Caco-2 (cell line): ENCODE measurements around the gene SIM2. TPM values are rescaled to one million over a fixed set of nuclear protein-coding genes. Genes with fewer than 3 reads are reported as not detected.

Source experiments
- BruUV-seq: library from RNA; stranded (reverse); fragments of 400-500 nt; replicated peaks from 2 replicates; lab custom pipeline; 2021; lab: Mats Ljungman, UMichigan
- CTCF ChIA-PET: fragments of 300-600 bp; sonication (Branson Sonifier 250); formaldehyde crosslinking; loops from one replicate; lab custom pipeline; 2022; ENCODE audit warnings: antibody characterized with exemption; lab: Charles Lee
- POLR2A ChIA-PET: fragments of 300-600 bp; sonication (Branson Sonifier 250); formaldehyde crosslinking; loops from one replicate; lab custom pipeline; 2022; ENCODE audit warnings: antibody characterized with exemption; lab: Charles Lee
- DNase-seq, 2 experiments: peaks; one replicate each; pipeline versions ENCODE4 v3.0.0 to v3.0.0-alpha.2; 2020 to 2022
- H3K27me3 ChIP-seq: replicated peaks from 2 replicates; pipeline ENCODE4 v1.6.0; 2011; ENCODE audit warnings: low read length; ENCODE audit not compliant: control insufficient read depth, insufficient read depth
- H3K36me3 ChIP-seq: 2 replicates; pipeline ENCODE4 v1.5.1; 2011; ENCODE audit warnings: low read length; ENCODE audit not compliant: control insufficient read depth, insufficient read depth
- H3K4me1 ChIP-seq: fragments of 250-450 bp; sonication (Bioruptor Pico); 2 replicates; pipeline ENCODE4 v1.5.1; 2020; ENCODE audit warnings: mild to moderate bottlenecking
- H3K4me3 ChIP-seq: 2 replicates; pipeline ENCODE4 v1.5.1; 2011; ENCODE audit warnings: low read depth, mild to moderate bottlenecking, control low read depth, low read length
- H3K9me3 ChIP-seq: fragments of 250-450 bp; sonication (Bioruptor Pico); 2 replicates; pipeline ENCODE4 v1.5.1; 2020; ENCODE audit warnings: mild to moderate bottlenecking, moderate library complexity
- H3K27ac Mint-ChIP-seq: one replicate; pipeline ENCODE4 v1.8.0; 2022; ENCODE audit warnings: mixed read lengths; ENCODE audit not compliant: unreplicated experiment
- H3K27me3 Mint-ChIP-seq: one replicate; pipeline ENCODE4 v1.8.0; 2022; ENCODE audit warnings: mixed read lengths; ENCODE audit not compliant: insufficient read depth, unreplicated experiment
- H3K36me3 Mint-ChIP-seq: one replicate; pipeline ENCODE4 v1.8.0; 2022; ENCODE audit warnings: mild to moderate bottlenecking, mixed read lengths; ENCODE audit not compliant: insufficient read depth, unreplicated experiment
- H3K4me1 Mint-ChIP-seq: one replicate; pipeline ENCODE4 v1.8.0; 2022; ENCODE audit warnings: low read depth, mixed read lengths; ENCODE audit not compliant: unreplicated experiment
- H3K4me3 Mint-ChIP-seq: one replicate; pipeline ENCODE4 v1.8.0; 2022; ENCODE audit warnings: mild to moderate bottlenecking, moderate library complexity, mixed read lengths; ENCODE audit not compliant: unreplicated experiment
- H3K9me3 Mint-ChIP-seq: one replicate; pipeline ENCODE4 v1.8.0; 2022; ENCODE audit warnings: mixed read lengths; ENCODE audit not compliant: unreplicated experiment
- CTCF ChIP-seq, 2 experiments: fragments of 200-600 bp in 1 of 2; IDR thresholded peaks; 1 replicate in 1 of 2; 2 replicates in 1 of 2; pipeline versions ENCODE4 v1.5.1 to v1.8.0; 2011 to 2022; ENCODE audit warnings: antibody characterized with exemption in 1 of 2, control low read depth in 1 of 2, inconsistent platforms in 1 of 2, low read depth in 1 of 2, low read length in 1 of 2, mild to moderate bottlenecking in 1 of 2, moderate library complexity in 1 of 2; ENCODE audit not compliant: insufficient read depth in 1 of 2, severe bottlenecking in 1 of 2, unreplicated experiment in 1 of 2
- intact Hi-C: fragments of 100-400 bp; cut with micrococcal nuclease; formaldehyde crosslinking; loops from one replicate; pipeline ENCODE4 v1.10.0; 2022; ENCODE audit not compliant: unreplicated experiment
- total RNA-seq: library from RNA; stranded (reverse); gene quantifications from 2 replicates; pipeline ENCODE4 v1.2.3, GENCODE V29; 2022

Gene SIM2
- total RNA-seq, 1 experiment from 2014 or later, result 9.4 TPM

- no peak overlapping the region for H3K4me3 ChIP-seq
- H3K9me3 ChIP-seq, result no peaks in the 10 kb centered on the region
- Mint-ChIP-seq H3K36me3 (peaks cover 4% of the 10 kb centered on the region), H3K27ac (no peak overlapping the region), H3K27me3 (no peaks in the 10 kb centered on the region), H3K9me3 (no peaks in the 10 kb centered on the region), H3K4me3 (peak overlapping the region; percentile 78), H3K4me1 (peaks cover 7% of the 10 kb centered on the region)
- no peaks in the 10 kb centered on the region for H3K27me3 ChIP-seq
- BruUV-seq, result no TSS peak
- no peak for TF ChIP-seq CTCF (IDR thresholded peaks at IDR 0.05; ENCODE audit: insufficient read depth in 1 of 2, low read depth in 1 of 2, low read length in 1 of 2, severe bottlenecking in 1 of 2, unreplicated experiment in 1 of 2)
- H3K36me3 ChIP-seq, result no peaks in the 10 kb centered on the region
- H3K4me1 ChIP-seq, result no peaks in the 10 kb centered on the region
- ChIA-PET CTCF (no interaction called here), POLR2A (no interaction called here)
- no peak for DNase-seq
- intact Hi-C loops, result no loop called here
These were observed 1.7 kb upstream of the SIM2 start for GRCh38 chr21:36697060-36697850.

GRCh38 chr21:36697851-36698384 is 997 bp upstream of the SIM2 start:
- Histone ChIP-seq H3K9me3 (no peaks in the 10 kb centered on the region), H3K4me1 (no peaks in the 10 kb centered on the region), H3K27me3 (no peaks in the 10 kb centered on the region), H3K36me3 (no peaks in the 10 kb centered on the region), H3K4me3 (peak overlapping the region; percentile 85)
- no peak for DNase-seq
- Mint-ChIP-seq H3K27me3 (no peaks in the 10 kb centered on the region), H3K36me3 (peaks cover 4% of the 10 kb centered on the region), H3K4me3 (peak overlapping the region; percentile 78), H3K27ac (no peak overlapping the region), H3K4me1 (peaks cover 7% of the 10 kb centered on the region), H3K9me3 (no peaks in the 10 kb centered on the region)
- TF ChIP-seq CTCF (IDR thresholded peaks at IDR 0.05; ENCODE audit: insufficient read depth in 1 of 2, low read depth in 1 of 2, low read length in 1 of 2, severe bottlenecking in 1 of 2, unreplicated experiment in 1 of 2), result no peak
- BruUV-seq, result no TSS peak
- ChIA-PET POLR2A (no interaction called here), CTCF (no interaction called here)
- intact Hi-C loops, result loop anchor here (2.0 kb wide), 1 partner anchor 49 kb away; no protein-coding TSS in a partner anchor

GRCh38 chr21:36698385-36698980 is 432 bp upstream of the SIM2 start:
- POLR2A ChIA-PET, result no interaction called here
- Histone ChIP-seq H3K36me3 (no peaks in the 10 kb centered on the region), H3K9me3 (no peaks in the 10 kb centered on the region), H3K4me1 (no peaks in the 10 kb centered on the region), H3K27me3 (no peaks in the 10 kb centered on the region), H3K4me3 (peak overlapping the region; percentile 85)
- intact Hi-C loops, result loop anchor here (2.0 kb wide), 1 partner anchor 48 kb away; no protein-coding TSS in a partner anchor
- CTCF ChIA-PET, result no interaction called here
- no peaks in the 10 kb centered on the region for H3K9me3 Mint-ChIP-seq
- H3K4me3 Mint-ChIP-seq, result peak overlapping the region; percentile 78
- no peak overlapping the region for H3K27ac Mint-ChIP-seq
- peaks cover 4% of the 10 kb centered on the region for H3K36me3 Mint-ChIP-seq
- no peak for TF ChIP-seq CTCF (IDR thresholded peaks at IDR 0.05; ENCODE audit: insufficient read depth in 1 of 2, low read depth in 1 of 2, low read length in 1 of 2, severe bottlenecking in 1 of 2, unreplicated experiment in 1 of 2)
- no peaks in the 10 kb centered on the region for H3K27me3 Mint-ChIP-seq
- BruUV-seq, result no TSS peak
- DNase-seq, result peak in 1 of 2 experiments; percentile 53
- H3K4me1 Mint-ChIP-seq, result peaks cover 7% of the 10 kb centered on the region
